Liver (tissue), 9 donors: ENCODE measurements around the gene CPLX3. TPM values are rescaled to one million over a fixed set of nuclear protein-coding genes. Genes with fewer than 3 reads are reported as not detected.

Experiments
- DNase-seq: peaks from one replicate; pipeline ENCODE4 v3.0.0-alpha.2; 2017; ENCODE audit warnings: low spot score
- H3K27ac ChIP-seq, 2 donors: one replicate each; pipeline ENCODE4 v1.7.0; 2013; ENCODE audit warnings: inconsistent platforms in 2 of 2, low read length in 2 of 2, control low read depth in 1 of 2, low read depth in 1 of 2, mild to moderate bottlenecking in 1 of 2
- H3K27me3 ChIP-seq, 4 donors: one replicate each; pipeline versions ENCODE4 v1.6.1 to v1.7.0; 2013; ENCODE audit warnings: low read length in 3 of 4, inconsistent platforms in 1 of 4, mild to moderate bottlenecking in 1 of 4, moderate library complexity in 1 of 4; ENCODE audit not compliant: control insufficient read depth in 4 of 4, insufficient read depth in 4 of 4
- H3K36me3 ChIP-seq, 4 donors: one replicate each; pipeline versions ENCODE4 v1.6.1 to v1.7.0; 2013; ENCODE audit warnings: low read length in 3 of 4, mild to moderate bottlenecking in 3 of 4, low read depth in 1 of 4, moderate library complexity in 1 of 4; ENCODE audit not compliant: control insufficient read depth in 4 of 4, insufficient read depth in 3 of 4
- H3K4me1 ChIP-seq, 4 donors: one replicate each; pipeline versions ENCODE4 v1.6.1 to v1.7.0; 2013; ENCODE audit warnings: low read length in 3 of 4, mild to moderate bottlenecking in 3 of 4, moderate library complexity in 1 of 4; ENCODE audit not compliant: control insufficient read depth in 4 of 4, insufficient read depth in 4 of 4
- H3K4me3 ChIP-seq, 3 donors: one replicate each; pipeline versions ENCODE4 v1.6.1 to v1.7.0; 2013; ENCODE audit warnings: low read length in 3 of 3, control low read depth in 1 of 3, low read depth in 1 of 3, mild to moderate bottlenecking in 1 of 3
- H3K9ac ChIP-seq, 2 donors: one replicate each; pipeline ENCODE4 v1.7.0; 2013; ENCODE audit warnings: low read length in 2 of 2, mild to moderate bottlenecking in 2 of 2, moderate library complexity in 2 of 2, control low read depth in 1 of 2, low read depth in 1 of 2
- H3K9me3 ChIP-seq, 4 donors: one replicate each; pipeline versions ENCODE4 v1.6.1 to v1.7.0; 2013; ENCODE audit warnings: low read length in 3 of 4; ENCODE audit not compliant: control insufficient read depth in 4 of 4
- ATF3 ChIP-seq: IDR thresholded peaks from 2 replicates; pipeline ENCODE4 v1.6.1; 2016; ENCODE audit warnings: antibody characterized with exemption
- CTCF ChIP-seq: fragments of 150-350 bp; IDR thresholded peaks from 2 replicates; pipeline ENCODE4 v1.5.1; 2017; ENCODE audit warnings: improper control_type of control experiment, low read depth, low read length; ENCODE audit not compliant: missing input control
- FOXA1 ChIP-seq: IDR thresholded peaks from 2 replicates; pipeline ENCODE4 v1.6.1; 2016; ENCODE audit warnings: antibody characterized with exemption
- FOXA2 ChIP-seq: IDR thresholded peaks from 2 replicates; pipeline ENCODE4 v1.6.1; 2016; ENCODE audit warnings: antibody characterized with exemption
- GABPA ChIP-seq, 2 donors: IDR thresholded peaks in 1 of 2; conservative IDR thresholded peaks in 1 of 2; 2 replicates each; pipeline ENCODE4 v1.6.1; 2016; ENCODE audit warnings: antibody characterized with exemption in 2 of 2, mild to moderate bottlenecking in 1 of 2, moderate library complexity in 1 of 2
- HNF4A ChIP-seq, 2 donors: conservative IDR thresholded peaks; 2 replicates each; pipeline ENCODE4 v1.6.1; 2016; ENCODE audit warnings: antibody characterized with exemption in 2 of 2, mild to moderate bottlenecking in 2 of 2
- HNF4G ChIP-seq: IDR thresholded peaks from 2 replicates; pipeline ENCODE4 v1.6.1; 2016; ENCODE audit warnings: antibody characterized with exemption
- JUND ChIP-seq, 2 donors: IDR thresholded peaks; 2 replicates each; pipeline ENCODE4 v1.6.1; 2016; ENCODE audit warnings: antibody characterized with exemption in 2 of 2
- MAX ChIP-seq: IDR thresholded peaks from 2 replicates; pipeline ENCODE4 v1.6.1; 2016; ENCODE audit warnings: antibody characterized with exemption
- NR2F2 ChIP-seq: IDR thresholded peaks from 2 replicates; pipeline ENCODE4 v1.6.1; 2016; ENCODE audit warnings: antibody characterized with exemption
- RAD21 ChIP-seq, 2 donors: IDR thresholded peaks; 2 replicates each; pipeline ENCODE4 v1.6.1; 2016; ENCODE audit warnings: antibody characterized with exemption in 2 of 2, mild to moderate bottlenecking in 2 of 2
- REST ChIP-seq: IDR thresholded peaks from 2 replicates; pipeline ENCODE4 v1.6.1; 2016; ENCODE audit warnings: antibody characterized with exemption, mild to moderate bottlenecking
- RXRA ChIP-seq, 2 donors: IDR thresholded peaks; 2 replicates each; pipeline ENCODE4 v1.6.1; 2017 to 2018; ENCODE audit warnings: antibody characterized with exemption in 2 of 2, mild to moderate bottlenecking in 1 of 2
- SP1 ChIP-seq: IDR thresholded peaks from 2 replicates; pipeline ENCODE4 v1.6.1; 2018; ENCODE audit warnings: antibody characterized with exemption, mild to moderate bottlenecking
- TAF1 ChIP-seq: conservative IDR thresholded peaks from 2 replicates; pipeline ENCODE4 v1.6.1; 2016; ENCODE audit warnings: antibody characterized with exemption, mild to moderate bottlenecking
- YY1 ChIP-seq: IDR thresholded peaks from 2 replicates; pipeline ENCODE4 v1.6.1; 2016; ENCODE audit warnings: antibody characterized with exemption, mild to moderate bottlenecking
- ZBTB33 ChIP-seq: IDR thresholded peaks from 2 replicates; pipeline ENCODE4 v1.6.1; 2016; ENCODE audit warnings: antibody characterized with exemption
- WGBS: extraction: QIAGEN DNeasy Blood & Tissue Kit; methylation state at CpG from one replicate; pipeline ENCODE4 v1.1.7; 2013; 5-methylcytosine and 5-hydroxymethylcytosine counted together
- polyA plus RNA-seq, 2 donors: library from polyadenylated mRNA; stranded (reverse) in 1 of 2; unstranded in 1 of 2; fragments of 200-250 nt in 1 of 2; fragments of >200 nt in 1 of 2; fragmentation: Nextera tagmentation in 1 of 2; extraction: Ambion mirVana in 1 of 2; gene quantifications; one replicate each; pipeline versions ENCODE4 v1.2.1 to v1.2.3, GENCODE V29; 2013 to 2015
- total RNA-seq, 2 donors: library from RNA; depleted of rRNA; stranded (reverse); fragments of >200 nt; gene quantifications; one replicate each; pipeline ENCODE4 v1.2.3, GENCODE V29; 2014
- donor health status: healthy.
- donor health status: healthy.
- donor health status: healthy.
- donor health status: healthy.
- donor health status: healthy.

The CPLX3 gene
- total and polyA plus RNA-seq, 4 donors, result not detected

- no peak for DNase-seq
These were observed 4.7 kb upstream of the CPLX3 start for GRCh38 chr15:74821790-74822158.

GRCh38 chr15:74822233-74822632, 4.2 kb upstream of the CPLX3 start:
- no peaks in the 10 kb centered on the region for H3K27me3 ChIP-seq
- no peaks in the 10 kb centered on the region for H3K36me3 ChIP-seq
- H3K9ac ChIP-seq, result no peak overlapping the region
- no peak overlapping the region for H3K27ac ChIP-seq
- DNase-seq, result no peak
- H3K4me3 ChIP-seq, result no peak overlapping the region
- TF ChIP-seq TAF1, result no peak
- TF ChIP-seq MAX, result no peak
- TF ChIP-seq FOXA1, result no peak
- no peaks in the 10 kb centered on the region for H3K9me3 ChIP-seq
- H3K4me1 ChIP-seq, result peaks cover 0 to 2% (median under 1%) of the 10 kb centered on the region in 4 donors
- 92% methylated on average over 4 of the region's 4 CpGs for WGBS

More at GRCh38 chr15:74821790-74822158, 4.7 kb upstream of the CPLX3 start:
- Histone ChIP-seq H3K27me3 (no peaks in the 10 kb centered on the region), H3K4me3 (no peak overlapping the region), H3K4me1 (peaks cover 0 to 2% (median under 1%) of the 10 kb centered on the region in 4 donors), H3K9me3 (no peaks in the 10 kb centered on the region), H3K27ac (no peak overlapping the region), H3K9ac (no peak overlapping the region), H3K36me3 (no peaks in the 10 kb centered on the region)
- no peak for TF ChIP-seq JUND (IDR thresholded peaks at IDR 0.05)
- 83% methylated on average over 7 of the region's 7 CpGs for WGBS

GRCh38 chr15:74823324-74823723, 3.1 kb upstream of the CPLX3 start:
- Histone ChIP-seq H3K27me3 (peaks cover 0 to 3% (median under 1%) of the 10 kb centered on the region in 4 donors), H3K36me3 (no peaks in the 10 kb centered on the region), H3K9ac (no peak overlapping the region), H3K4me1 (peaks cover 0 to 1% (median 0%) of the 10 kb centered on the region in 4 donors), H3K4me3 (no peak overlapping the region), H3K27ac (no peak overlapping the region), H3K9me3 (no peaks in the 10 kb centered on the region)
- 75% methylated on average over 6 of the region's 6 CpGs for WGBS
- no peak for DNase-seq
- TF ChIP-seq HNF4A (conservative IDR thresholded peaks at IDR 0.05) (no peak), FOXA2 (no peak)

- Histone ChIP-seq H3K36me3 (no peaks in the 10 kb centered on the region), H3K27ac (no peak overlapping the region), H3K4me3 (no peak overlapping the region), H3K9me3 (no peaks in the 10 kb centered on the region), H3K27me3 (peaks cover 0 to 3% (median 1%) of the 10 kb centered on the region in 4 donors), H3K9ac (no peak overlapping the region), H3K4me1 (peaks cover 0 to 1% (median 0%) of the 10 kb centered on the region in 4 donors)
- no peak for DNase-seq
- 78% methylated on average over 7 of the region's 7 CpGs for WGBS
- TF ChIP-seq FOXA2 (no peak), ZBTB33 (no peak), HNF4A (conservative IDR thresholded peaks at IDR 0.05) (no peak), RXRA (IDR thresholded peaks at IDR 0.05) (no peak), JUND (IDR thresholded peaks at IDR 0.05) (no peak), RAD21 (IDR thresholded peaks at IDR 0.05) (no peak), YY1 (no peak), TAF1 (no peak), REST (no peak), SP1 (no peak), HNF4G (no peak), GABPA (IDR thresholded peaks at IDR 0.05 in 1 of 2, conservative IDR thresholded peaks at IDR 0.05 in 1 of 2) (no peak), CTCF (no peak), ATF3 (no peak), NR2F2 (no peak)
These were observed 1.5 kb upstream of the CPLX3 start for GRCh38 chr15:74824976-74825375.
